ENCODE results near the gene PGM5. TPM values are rescaled to one million over a fixed set of nuclear protein-coding genes. Genes with fewer than 3 reads are reported as not detected.

The PGM5 gene
- total and polyA plus RNA-seq, 2 experiments from 2014 or later: not detected

DNA sequence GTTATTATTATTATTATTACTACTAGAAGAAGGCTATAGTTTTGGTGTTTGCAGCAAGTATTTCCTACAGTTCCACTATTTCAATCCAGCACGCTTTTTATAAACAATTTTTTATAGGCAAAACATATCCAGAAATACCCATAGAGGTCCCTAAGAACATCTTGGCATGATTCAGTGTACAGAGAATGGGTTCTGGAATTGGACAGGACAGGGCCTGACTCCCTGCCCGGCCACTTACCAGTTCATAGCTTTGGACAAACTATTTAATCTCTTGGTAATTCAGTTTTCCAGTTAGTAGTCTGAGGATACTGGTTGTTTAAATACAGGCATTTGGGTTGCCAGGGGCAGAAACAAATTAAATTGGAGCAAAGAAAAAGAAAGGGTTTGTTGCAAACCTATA, 91.2 kb downstream of the PGM5 start (continued):
- TF ChIP-seq, protein P1, sequence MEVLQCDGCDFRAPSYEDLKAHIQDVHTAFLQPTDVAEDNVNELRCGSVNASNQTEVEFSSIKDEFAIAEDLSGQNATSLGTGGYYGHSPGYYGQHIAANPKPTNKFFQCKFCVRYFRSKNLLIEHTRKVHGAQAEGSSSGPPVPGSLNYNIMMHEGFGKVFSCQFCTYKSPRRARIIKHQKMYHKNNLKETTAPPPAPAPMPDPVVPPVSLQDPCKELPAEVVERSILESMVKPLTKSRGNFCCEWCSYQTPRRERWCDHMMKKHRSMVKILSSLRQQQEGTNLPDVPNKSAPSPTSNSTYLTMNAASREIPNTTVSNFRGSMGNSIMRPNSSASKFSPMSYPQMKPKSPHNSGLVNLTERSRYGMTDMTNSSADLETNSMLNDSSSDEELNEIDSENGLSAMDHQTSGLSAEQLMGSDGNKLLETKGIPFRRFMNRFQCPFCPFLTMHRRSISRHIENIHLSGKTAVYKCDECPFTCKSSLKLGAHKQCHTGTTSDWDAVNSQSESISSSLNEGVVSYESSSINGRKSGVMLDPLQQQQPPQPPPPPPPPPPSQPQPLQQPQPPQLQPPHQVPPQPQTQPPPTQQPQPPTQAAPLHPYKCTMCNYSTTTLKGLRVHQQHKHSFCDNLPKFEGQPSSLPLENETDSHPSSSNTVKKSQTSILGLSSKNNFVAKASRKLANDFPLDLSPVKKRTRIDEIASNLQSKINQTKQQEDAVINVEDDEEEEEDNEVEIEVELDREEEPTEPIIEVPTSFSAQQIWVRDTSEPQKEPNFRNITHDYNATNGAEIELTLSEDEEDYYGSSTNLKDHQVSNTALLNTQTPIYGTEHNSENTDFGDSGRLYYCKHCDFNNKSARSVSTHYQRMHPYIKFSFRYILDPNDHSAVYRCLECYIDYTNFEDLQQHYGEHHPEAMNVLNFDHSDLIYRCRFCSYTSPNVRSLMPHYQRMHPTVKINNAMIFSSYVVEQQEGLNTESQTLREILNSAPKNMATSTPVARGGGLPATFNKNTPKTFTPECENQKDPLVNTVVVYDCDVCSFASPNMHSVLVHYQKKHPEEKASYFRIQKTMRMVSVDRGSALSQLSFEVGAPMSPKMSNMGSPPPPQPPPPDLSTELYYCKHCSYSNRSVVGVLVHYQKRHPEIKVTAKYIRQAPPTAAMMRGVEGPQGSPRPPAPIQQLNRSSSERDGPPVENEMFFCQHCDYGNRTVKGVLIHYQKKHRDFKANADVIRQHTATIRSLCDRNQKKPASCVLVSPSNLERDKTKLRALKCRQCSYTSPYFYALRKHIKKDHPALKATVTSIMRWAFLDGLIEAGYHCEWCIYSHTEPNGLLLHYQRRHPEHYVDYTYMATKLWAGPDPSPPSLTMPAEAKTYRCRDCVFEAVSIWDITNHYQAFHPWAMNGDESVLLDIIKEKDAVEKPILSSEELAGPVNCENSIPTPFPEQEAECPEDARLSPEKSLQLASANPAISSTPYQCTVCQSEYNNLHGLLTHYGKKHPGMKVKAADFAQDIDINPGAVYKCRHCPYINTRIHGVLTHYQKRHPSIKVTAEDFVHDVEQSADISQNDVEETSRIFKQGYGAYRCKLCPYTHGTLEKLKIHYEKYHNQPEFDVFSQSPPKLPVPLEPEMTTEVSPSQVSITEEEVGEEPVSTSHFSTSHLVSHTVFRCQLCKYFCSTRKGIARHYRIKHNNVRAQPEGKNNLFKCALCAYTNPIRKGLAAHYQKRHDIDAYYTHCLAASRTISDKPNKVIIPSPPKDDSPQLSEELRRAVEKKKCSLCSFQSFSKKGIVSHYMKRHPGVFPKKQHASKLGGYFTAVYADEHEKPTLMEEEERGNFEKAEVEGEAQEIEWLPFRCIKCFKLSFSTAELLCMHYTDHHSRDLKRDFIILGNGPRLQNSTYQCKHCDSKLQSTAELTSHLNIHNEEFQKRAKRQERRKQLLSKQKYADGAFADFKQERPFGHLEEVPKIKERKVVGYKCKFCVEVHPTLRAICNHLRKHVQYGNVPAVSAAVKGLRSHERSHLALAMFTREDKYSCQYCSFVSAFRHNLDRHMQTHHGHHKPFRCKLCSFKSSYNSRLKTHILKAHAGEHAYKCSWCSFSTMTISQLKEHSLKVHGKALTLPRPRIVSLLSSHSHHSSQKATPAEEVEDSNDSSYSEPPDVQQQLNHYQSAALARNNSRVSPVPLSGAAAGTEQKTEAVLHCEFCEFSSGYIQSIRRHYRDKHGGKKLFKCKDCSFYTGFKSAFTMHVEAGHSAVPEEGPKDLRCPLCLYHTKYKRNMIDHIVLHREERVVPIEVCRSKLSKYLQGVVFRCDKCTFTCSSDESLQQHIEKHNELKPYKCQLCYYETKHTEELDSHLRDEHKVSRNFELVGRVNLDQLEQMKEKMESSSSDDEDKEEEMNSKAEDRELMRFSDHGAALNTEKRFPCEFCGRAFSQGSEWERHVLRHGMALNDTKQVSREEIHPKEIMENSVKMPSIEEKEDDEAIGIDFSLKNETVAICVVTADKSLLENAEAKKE (CRISPR knock-in tag; IDR thresholded peaks at IDR 0.05): no peak
- TF ChIP-seq JUNB (IDR thresholded peaks at IDR 0.05; ENCODE audit: unreplicated experiment) (no peak), CTCF (conservative IDR thresholded peaks at IDR 0.05; ENCODE audit: low read depth in 2 of 2) (no peak), CREB1 (CRISPR knock-in tag; IDR thresholded peaks at IDR 0.05; ENCODE audit: low read depth) (no peak)

- Histone ChIP-seq H3F3A (replicated peaks; ENCODE audit: low read depth) (no peaks in the 10 kb centered on the region), H3K4me3 (no peak overlapping the region), H3K9me2 (ENCODE audit: insufficient read depth) (no peaks in the 10 kb centered on the region), H3K79me2 (replicated peaks; ENCODE audit: insufficient read depth) (no peaks in the 10 kb centered on the region), H3K27ac (ENCODE audit: low read depth) (no peak overlapping the region), H3K27me3 (ENCODE audit: insufficient read depth) (peaks cover 14% of the 10 kb centered on the region; the same call in 1 of the 2 replicates), H3K36me3 (ENCODE audit: insufficient read depth) (no peaks in the 10 kb centered on the region), H4K20me1 (replicated peaks; ENCODE audit: insufficient read depth) (0 out of 2 replicates have a peak, but pooled peaks cover 5% of the 10 kb centered on the region), H3K4me1 (ENCODE audit: insufficient read depth) (no peaks in the 10 kb centered on the region), H2AFZ (no peak overlapping the region), H3K4me2 (no peak overlapping the region)
- Mint-ChIP-seq H3K36me3 (ENCODE audit: low read depth) (no peaks in the 10 kb centered on the region), H3K27me3 (ENCODE audit: insufficient read depth, low read depth, poor library complexity) (peaks cover 3% of the 10 kb centered on the region), H3K27ac (no peak overlapping the region), H3K4me3 (no peak overlapping the region), H3K9me3 (no peaks in the 10 kb centered on the region), H3K4me1 (peaks cover 8% of the 10 kb centered on the region; the same call in 2 of the 3 replicates)
- no peak for ATAC-seq
- DNase-seq (ENCODE audit: low spot score): no peak
- TF ChIP-seq ETS1 (IDR thresholded peaks at IDR 0.05) (no peak), CTCF (conservative IDR thresholded peaks at IDR 0.05; ENCODE audit: low read depth in 2 of 2) (no peak), CREB1 (CRISPR knock-in tag; IDR thresholded peaks at IDR 0.05; ENCODE audit: low read depth) (no peak), JUNB (IDR thresholded peaks at IDR 0.05; ENCODE audit: unreplicated experiment) (no peak), EZH2 (IDR thresholded peaks at IDR 0.05; ENCODE audit: low read depth, unreplicated experiment) (no peak), POLR2AphosphoS5 (IDR thresholded peaks at IDR 0.05; ENCODE audit: low read depth) (no peak), STAT1 (IDR thresholded peaks at IDR 0.05; ENCODE audit: unreplicated experiment) (no peak), EZH2phosphoT487 (IDR thresholded peaks at IDR 0.05; ENCODE audit: unreplicated experiment) (no peak)
These were observed 98.3 kb downstream of the PGM5 start for GRCh38 chr9:68454579-68455334.

Measured in GM23338 (cell line).